HG02610 (cell line): ENCODE data around the gene CACNG8.

Experiments
- ATAC-seq: cut with Tn5 transposase; IDR thresholded peaks from one replicate; pipeline ENCODE4 v1.9.1; 2021; ENCODE audit warnings: mild to moderate bottlenecking, moderate library complexity; ENCODE audit not compliant: unreplicated experiment

The CACNG8 gene

DNA sequence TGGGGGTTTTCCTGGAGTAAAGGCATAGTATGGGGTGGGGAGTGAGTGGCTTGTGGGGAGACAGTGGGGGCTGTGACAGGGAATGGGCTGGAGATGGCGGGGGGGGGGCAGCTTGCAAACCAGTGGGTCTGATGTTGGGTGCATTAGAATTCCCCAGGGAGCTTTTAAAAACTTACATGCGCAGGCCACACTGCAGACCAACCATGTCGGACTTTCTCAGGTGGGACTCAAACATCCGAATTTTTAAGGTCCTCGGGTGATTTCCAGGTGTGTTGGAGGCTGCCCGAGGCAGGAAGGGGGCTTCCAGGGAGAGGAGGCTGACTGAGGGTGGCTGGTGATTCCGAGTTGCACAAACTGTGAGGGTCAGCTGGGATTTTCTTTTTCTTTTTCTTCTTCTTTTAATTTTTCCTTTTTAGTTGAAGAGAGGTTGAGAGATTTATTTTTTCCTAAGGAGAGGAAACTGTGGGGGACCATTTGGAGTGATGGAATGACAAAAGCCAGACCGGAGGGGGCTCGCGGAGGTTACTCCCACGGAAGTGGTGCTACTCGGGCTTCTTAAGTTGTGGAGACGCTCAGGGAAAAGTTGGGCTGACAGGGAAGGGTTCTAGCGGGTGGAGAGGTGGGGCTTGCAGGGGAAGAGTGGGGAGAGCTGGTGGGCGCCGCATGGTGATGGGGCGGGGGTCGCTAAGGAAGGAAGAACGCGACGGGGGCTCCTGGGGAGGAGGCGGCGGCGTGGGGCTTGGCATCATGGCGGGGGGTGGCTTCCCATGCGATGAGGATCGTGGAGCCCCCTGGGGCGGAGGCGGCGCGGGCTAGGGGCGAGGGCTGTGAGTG, 997 bp upstream of the CACNG8 start:
- ATAC-seq = no peak

- no peak for ATAC-seq
Measured at GRCh38 chr19:53965091-53965490, 2.4 kb downstream of the CACNG8 start.

DNA sequence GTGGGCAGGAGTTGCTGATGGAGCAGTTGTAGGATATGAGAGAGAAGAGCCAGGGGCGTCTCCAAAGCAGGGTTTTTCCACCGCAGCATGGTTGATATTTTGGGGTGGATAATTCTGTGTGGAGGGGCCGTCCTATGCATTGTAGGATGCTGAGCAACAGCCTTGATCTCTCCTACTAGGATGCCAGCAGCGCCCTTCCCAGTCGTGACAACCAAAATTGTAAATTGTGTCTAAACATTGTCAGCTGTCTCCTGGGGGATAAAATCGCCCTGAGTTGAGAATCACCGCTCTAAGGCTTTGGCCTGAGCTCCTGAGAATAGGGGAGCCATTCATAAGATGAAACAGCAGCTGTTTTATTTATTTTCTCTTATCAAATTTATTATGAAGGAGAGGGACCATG, 4.2 kb downstream of the CACNG8 start:
- ATAC-seq = no peak

DNA sequence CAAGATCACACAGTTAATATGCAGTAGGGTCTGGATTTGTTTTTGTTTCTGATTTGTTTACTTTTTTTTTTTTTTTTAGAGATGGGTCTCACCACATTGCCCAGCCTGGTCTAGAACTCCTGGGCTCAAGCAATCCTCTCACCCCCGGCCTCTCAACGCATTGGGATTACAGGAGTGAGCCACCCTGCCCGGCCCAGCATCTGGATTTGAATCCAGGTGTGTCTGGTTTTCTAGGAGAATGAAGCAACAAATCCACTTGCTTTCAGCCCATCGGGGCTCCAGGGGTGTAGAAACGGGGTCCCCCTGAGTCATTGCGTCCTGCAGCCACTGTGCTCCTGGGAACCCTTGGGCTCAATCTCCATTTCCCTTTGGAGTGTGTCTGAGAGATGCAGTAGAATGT, 6.6 kb downstream of the CACNG8 start:
- no peak for ATAC-seq

GRCh38 chr19:53971673-53972072, 8.9 kb downstream of the CACNG8 start:
- ATAC-seq = no peak

- no peak for ATAC-seq
Measured at GRCh38 chr19:53977429-53977990, 14.8 kb downstream of the CACNG8 start.

GRCh38 chr19:53977991-53978731, 15.4 kb downstream of the CACNG8 start:
- no peak for ATAC-seq

GRCh38 chr19:53978975-53979801, 16.5 kb downstream of the CACNG8 start:
- no peak for ATAC-seq

- ATAC-seq = no peak
Measured at GRCh38 chr19:53980539-53981375, 18.0 kb downstream of the CACNG8 start.

GRCh38 chr19:53981376-53981951, 18.7 kb downstream of the CACNG8 start:
- ATAC-seq = no peak

DNA sequence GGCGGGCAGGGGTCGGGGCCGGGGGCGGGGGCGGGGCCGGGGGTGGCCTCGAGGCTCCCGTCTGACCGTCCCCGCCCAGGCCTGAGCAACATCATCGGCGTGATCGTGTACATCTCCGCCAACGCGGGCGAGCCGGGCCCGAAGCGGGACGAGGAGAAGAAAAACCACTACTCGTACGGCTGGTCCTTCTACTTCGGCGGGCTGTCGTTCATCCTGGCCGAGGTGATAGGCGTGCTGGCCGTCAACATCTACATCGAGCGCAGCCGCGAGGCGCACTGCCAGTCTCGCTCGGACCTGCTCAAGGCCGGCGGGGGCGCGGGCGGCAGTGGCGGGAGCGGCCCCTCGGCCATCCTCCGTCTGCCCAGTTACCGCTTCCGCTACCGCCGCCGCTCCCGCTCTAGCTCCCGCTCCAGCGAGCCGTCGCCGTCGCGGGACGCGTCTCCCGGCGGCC, 19.3 kb downstream of the CACNG8 start:
- ATAC-seq = no peak

GRCh38 chr19:53982611-53983010, 19.9 kb downstream of the CACNG8 start:
- no peak for ATAC-seq

GRCh38 chr19:53983457-53984289, 20.9 kb downstream of the CACNG8 start:
- ATAC-seq = no peak

- no peak for ATAC-seq
Measured at GRCh38 chr19:53985863-53986262, 23.1 kb downstream of the CACNG8 start.

DNA sequence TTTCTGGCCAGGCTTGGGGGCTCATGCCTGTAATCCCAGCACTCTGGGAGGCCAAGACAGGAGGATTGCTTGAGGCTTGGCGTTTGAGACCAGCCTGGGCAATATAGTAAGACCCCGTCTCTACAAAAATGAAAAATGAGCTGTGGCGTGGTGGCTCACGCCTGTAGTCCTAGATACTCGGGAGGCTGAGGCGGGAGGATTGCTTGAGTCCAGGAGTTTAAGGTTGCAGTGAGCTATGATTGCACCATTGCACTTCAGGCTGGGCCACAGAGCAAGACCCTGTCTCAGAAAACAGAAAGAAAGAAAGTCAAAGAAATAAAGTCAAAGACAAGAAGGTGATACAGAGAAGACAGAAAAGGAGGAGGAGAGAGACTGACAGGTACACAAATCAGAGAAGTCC, 26.2 kb downstream of the CACNG8 start:
- no peak for ATAC-seq

DNA sequence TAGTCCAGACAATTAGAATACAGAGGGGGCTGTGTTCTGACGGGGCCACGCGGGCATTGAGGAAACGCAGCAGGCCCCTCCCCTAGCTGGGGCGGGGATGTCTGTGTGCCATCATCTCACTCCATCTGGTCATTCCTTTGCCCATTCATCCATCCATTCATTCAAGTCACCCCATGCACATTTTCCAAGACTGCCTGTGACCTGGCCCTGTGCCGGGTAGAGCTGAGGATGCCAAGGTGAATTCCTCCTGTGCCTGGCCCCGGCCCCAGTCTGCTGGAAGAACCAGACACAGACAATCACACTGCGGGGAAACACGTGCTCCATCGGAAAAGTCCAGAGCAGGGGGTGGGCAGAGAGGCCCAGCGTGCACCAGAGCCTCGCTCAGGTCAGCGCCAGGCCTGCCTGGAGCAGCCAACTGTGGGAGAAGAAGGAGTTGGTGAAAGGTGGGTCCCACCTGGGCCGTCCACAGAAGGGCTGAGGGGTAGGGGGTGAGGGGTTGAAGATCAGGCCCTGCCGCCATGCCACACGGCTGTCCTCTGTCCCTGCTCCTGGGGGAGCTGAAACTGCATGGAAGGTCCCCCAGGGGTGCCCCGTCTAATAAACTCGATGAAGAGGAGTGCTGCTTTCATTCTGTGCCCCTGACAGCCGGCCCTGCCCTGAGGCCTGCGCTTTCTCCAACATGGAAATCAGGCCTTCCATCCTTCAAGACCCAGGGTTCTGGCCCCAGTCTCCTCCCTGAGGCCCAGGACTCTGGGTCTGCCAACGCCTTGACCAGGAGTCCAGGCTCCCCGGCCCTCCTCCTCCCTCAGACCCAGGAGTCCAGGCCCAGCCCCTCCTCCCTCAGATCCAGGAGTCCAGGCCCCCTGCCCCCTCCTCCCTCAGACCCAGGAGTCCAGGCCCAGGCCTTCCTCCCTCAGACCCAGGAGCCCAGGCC, 27.1 kb downstream of the CACNG8 start:
- ATAC-seq = no peak

GRCh38 chr19:53991224-53992113, 28.7 kb downstream of the CACNG8 start, which contains the start of gene CACNG6:
CACNG6 (plus strand) TSS chr19:53991637; CDS start chr19:53992878, 1,241 bp downstream.
- ATAC-seq = no peak
